GM12891 (cell line): ENCODE results near the gene CCDC13. TPM values are rescaled to one million over a fixed set of nuclear protein-coding genes. Genes with fewer than 3 reads are reported as not detected.
"Not testable (repeated sequence)": the region's sequence is repeated elsewhere in the genome, so short reads cannot be mapped to it uniquely, and the experiment has no call there.

Experiments used
- DNase-seq: peaks from one replicate; pipeline ENCODE4 v3.0.0; 2011; ENCODE audit warnings: low spot score; ENCODE audit not compliant: insufficient read length
- FAIRE-seq: peaks from 2 replicates; lab custom pipeline; 2011; peaks lifted over from hg19 to GRCh38; lab: Jason Lieb, UNC
- PAX5 ChIP-seq: IDR thresholded peaks from 2 replicates; pipeline ENCODE4 v1.6.1; 2011; ENCODE audit warnings: low read length, moderate library complexity, mild to moderate bottlenecking; ENCODE audit not compliant: insufficient read depth, severe bottlenecking
- POLR2A ChIP-seq: IDR thresholded peaks from 2 replicates; pipeline ENCODE4 v1.6.1; 2011; ENCODE audit warnings: low read depth, low read length, control low read depth
- POLR2AphosphoS5 ChIP-seq: IDR thresholded peaks from 2 replicates; pipeline ENCODE4 v1.6.1; 2011; ENCODE audit warnings: low read depth, low read length, control low read depth
- POU2F2 ChIP-seq: IDR thresholded peaks from 2 replicates; pipeline ENCODE4 v1.6.1; 2011; ENCODE audit warnings: low read depth, mild to moderate bottlenecking, control low read depth, low read length, moderate library complexity
- SPI1 ChIP-seq: IDR thresholded peaks from 2 replicates; pipeline ENCODE4 v1.6.1; 2011; ENCODE audit warnings: low read depth, low read length, control low read depth
- TAF1 ChIP-seq: IDR thresholded peaks from 2 replicates; pipeline ENCODE4 v1.6.1; 2011; ENCODE audit warnings: low read depth, low read length, control low read depth
- polyA plus RNA-seq: library from polyadenylated mRNA; unstranded; fragments of >200 nt; gene quantifications from one replicate; pipeline ENCODE4 v1.2.1, GENCODE V29; 2012; ENCODE audit warnings: low read depth, missing spikeins, inconsistent platforms; ENCODE audit not compliant: missing spikeins

Gene CCDC13, protein sequence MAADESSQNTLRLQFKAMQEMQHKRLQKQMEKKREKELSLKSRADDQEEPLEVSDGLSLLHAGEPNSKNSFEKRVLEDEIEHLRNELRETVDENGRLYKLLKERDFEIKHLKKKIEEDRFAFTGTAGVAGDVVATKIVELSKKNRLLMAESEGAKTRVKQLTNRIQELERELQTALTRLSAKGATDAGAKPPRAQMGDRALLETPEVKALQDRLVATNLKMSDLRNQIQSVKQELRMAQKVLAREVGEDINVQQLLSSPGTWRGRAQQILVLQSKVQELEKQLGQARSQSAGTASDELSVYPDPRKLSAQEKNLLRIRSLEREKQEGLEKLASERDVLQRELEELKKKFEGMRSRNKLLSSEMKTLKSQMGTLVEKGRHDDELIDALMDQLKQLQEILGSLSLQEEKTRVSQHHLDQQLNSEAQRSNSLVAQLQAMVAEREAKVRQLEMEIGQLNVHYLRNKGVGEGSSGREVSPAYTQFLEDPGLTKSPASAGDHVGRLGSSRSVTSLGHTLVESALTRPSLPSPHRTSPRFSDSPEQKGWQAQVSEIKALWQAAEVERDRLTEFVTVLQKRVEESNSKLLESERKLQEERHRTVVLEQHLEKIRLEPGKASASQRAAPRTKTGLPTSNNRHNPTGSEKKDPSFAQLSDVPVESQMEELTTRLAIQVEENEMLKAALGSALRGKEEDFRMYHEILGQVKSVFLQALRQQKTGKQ
- 0.64 TPM for polyA plus RNA-seq

DNA sequence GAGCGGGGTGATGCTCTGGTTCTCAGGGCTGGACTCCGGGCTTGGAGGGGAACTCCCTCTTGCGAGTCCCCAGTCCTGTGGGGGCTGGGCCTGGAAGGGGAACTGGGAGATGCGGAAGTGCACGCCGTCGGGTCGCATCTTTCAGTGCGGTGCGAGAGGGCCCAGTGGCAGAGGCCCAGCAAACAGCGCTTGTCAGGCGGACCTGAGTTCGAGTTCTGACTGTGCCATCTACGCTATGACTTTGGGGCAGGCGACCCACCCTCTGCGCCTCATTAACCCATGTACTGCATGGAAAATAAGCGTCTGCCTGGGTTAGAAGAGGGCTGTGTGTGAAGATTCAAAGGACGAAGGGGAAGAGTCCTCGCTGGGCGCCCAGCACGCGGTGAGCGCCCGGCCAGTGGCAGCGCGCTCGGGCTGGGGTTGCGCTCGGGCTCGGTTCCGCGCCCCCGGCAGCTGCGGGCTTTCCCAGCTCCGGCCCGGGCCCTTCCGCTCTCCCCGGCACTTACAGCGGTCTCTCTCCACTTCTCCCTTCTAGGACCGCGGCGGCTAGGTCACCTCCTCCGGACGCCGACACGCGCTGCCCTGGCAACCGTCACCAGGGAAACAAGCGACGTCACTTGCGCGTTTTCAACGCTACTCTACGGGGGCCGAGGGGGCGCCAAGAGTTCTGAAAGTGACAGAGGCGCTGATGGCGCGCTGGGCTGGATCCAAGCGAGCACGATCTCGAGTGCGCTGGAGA, at the start of gene CCDC13:
CCDC13 (minus strand) TSS at position 584 of the 739 bp plus-strand sequence. CDS start 14,908 bp downstream, outside the sequence.
- no peak for TF ChIP-seq PAX5
- peak; percentile 78 for TF ChIP-seq POLR2A
- peak; percentile 68 for TF ChIP-seq POLR2AphosphoS5
- TF ChIP-seq SPI1: peak; percentile 84
- TF ChIP-seq TAF1: peak; percentile 91
- TF ChIP-seq POU2F2: 0 out of 2 replicates have a peak, but pooled peaks have one; percentile 41
- FAIRE-seq: peak; percentile 94
- DNase-seq: peak; percentile 93

DNA sequence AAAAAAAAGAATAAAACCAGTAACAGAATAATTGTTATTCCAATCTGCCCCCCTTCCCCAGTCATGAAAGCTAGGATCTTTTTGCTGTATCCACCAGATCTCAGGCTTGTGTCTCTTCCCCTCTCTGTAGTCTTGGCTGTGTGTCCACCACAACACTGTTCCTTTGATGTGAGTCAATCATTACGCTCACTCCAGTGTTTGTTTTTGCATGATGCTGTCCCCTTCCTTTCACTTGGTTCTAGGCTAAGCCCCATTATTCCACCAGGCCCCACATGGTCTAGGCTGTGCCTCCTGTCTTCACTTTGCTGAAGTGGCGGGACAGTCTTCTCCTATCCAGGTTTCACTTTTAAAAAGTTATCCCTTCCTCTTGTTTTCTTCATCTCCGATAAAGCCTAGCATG, 49.8 kb upstream of the CCDC13 start:
- no peak for DNase-seq
- FAIRE-seq: no peak

DNA sequence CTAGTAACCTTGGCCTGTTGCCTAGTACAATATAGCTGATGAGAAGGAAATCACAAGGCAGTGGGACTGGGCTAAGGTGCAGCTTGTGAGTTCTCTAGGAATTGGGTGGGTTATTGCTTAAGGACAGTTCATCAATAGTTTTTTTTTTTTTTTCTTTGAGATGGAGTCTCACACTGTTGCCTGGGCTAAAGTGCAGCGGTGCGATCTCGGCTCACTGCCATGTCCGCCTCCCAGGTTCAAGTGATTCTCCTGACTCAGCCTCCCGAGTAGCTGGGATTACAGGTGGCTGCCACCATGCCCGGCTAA, 47.6 kb upstream of the CCDC13 start:
- no peak for DNase-seq
- TF ChIP-seq PAX5: no peak
- TF ChIP-seq POU2F2: no peak
- no peak for TF ChIP-seq SPI1
- TF ChIP-seq TAF1: no peak
- no peak for TF ChIP-seq POLR2A
- TF ChIP-seq POLR2AphosphoS5: no peak
- no peak for FAIRE-seq

More for the DNA sequence above, 49.8 kb upstream of the CCDC13 start:
- TF ChIP-seq POLR2A (no peak), SPI1 (no peak), PAX5 (no peak)

DNA sequence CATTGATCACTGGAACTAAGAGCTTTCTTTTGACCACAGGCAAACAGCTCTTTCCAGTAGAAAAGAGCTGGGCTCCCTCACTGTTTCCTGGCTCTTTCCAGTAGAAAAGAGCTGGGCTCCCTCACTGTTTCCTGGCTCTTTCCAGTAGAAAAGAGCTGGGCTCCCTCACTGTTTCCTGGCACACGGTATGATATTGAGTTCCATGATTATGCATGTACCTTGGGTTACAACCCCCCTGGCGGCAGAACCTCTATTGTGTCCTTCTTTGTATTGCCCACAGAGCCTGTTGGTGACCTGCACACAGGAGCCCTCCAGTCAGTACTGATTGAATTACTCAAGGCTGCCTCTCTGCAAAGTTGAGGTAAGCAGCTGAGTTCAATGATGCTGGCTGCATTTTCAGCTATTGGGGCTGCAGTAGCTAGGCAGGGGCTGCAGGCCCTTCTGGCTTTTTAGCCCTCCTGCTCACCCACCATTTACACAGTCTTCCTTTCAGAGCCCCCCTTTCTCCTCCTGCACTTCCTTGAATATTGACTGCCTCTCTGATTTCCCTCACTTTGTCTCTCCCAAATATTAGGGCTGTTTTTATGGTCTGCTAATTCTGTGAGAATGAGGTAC, 46.4 kb upstream of the CCDC13 start:
- FAIRE-seq: no peak
- TF ChIP-seq TAF1 (no peak), PAX5 (no peak), POLR2A (no peak), POLR2AphosphoS5 (no peak), POU2F2 (no peak), SPI1 (no peak)
- no peak for DNase-seq

DNA sequence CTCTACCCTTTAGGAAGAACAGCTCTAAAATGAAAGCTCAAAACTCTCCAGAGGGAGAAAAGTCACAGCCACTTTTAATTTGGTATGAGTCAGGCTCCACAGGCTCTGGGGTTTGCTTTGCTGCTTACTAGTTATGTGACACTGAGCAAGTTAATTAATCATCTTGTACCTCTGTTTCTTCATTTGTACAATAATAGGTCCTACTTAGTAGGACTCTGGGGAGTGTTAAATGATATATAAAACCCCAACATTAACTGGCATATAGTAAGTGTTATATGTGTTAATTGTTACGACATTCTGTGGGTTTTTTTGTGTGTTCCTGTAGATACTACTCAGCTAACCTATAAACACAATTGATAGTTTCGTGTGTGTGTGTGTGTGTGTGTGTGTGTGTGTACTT, 42.8 kb upstream of the CCDC13 start:
- TF ChIP-seq POLR2A: no peak
- no peak for TF ChIP-seq POLR2AphosphoS5
- no peak for TF ChIP-seq POU2F2
- TF ChIP-seq PAX5: no peak
- TF ChIP-seq TAF1: no peak
- no peak for TF ChIP-seq SPI1
- no peak for DNase-seq
- no peak for FAIRE-seq

DNA sequence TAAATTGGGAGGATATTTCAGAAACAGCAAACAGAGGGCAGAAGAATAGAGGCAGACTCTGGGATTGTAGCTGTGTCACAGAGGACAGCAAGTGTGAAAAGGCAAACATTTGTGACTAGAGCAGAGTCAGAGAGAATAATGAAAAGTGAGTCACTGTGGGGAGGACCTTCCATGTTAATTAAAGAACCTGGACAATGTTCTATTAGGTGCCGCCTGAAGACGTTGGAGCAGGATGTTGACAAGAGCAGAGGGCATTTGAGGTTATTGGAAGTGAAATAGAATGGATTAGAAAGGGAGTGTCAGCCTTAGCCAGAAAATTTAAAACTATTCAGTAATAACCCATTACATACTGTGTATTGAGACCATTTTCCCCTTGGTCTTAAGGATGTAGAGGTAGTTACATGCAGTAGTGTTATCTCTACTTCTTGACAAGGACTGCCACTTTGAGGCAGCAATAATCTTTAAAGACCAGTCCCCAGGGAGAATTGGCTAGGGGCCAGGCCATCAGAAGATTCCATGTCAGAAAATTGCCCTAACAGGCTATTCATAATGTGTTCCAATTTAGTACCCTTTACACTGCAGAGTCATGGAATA, 42.0 kb upstream of the CCDC13 start:
- DNase-seq (no peak), FAIRE-seq (no peak)
- TF ChIP-seq POLR2A (no peak), PAX5 (no peak), TAF1 (no peak), POU2F2 (no peak), SPI1 (no peak), POLR2AphosphoS5 (no peak)

DNA sequence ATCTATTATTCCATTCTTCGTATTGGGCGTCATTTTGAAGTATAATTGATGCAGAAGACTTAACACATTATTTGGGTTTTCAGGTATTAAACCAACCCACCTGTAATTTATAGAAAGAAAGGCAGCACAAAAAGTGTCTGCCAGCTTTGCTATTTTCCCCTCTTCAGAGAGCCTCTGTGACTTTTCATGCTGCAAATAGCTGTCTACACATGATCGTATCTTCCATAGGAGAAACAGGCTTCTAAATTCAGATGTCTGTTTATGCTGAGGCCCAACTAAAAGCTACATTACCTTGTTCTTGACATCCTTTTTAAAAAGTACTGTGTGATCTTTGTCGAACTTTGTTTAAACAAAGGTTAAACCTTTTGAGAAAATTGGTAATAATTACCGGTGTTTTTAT, 41.2 kb upstream of the CCDC13 start:
- DNase-seq: no peak
- no peak for FAIRE-seq
- TF ChIP-seq SPI1 (no peak), POLR2AphosphoS5 (no peak), POU2F2 (no peak), POLR2A (no peak), PAX5 (no peak)

DNA sequence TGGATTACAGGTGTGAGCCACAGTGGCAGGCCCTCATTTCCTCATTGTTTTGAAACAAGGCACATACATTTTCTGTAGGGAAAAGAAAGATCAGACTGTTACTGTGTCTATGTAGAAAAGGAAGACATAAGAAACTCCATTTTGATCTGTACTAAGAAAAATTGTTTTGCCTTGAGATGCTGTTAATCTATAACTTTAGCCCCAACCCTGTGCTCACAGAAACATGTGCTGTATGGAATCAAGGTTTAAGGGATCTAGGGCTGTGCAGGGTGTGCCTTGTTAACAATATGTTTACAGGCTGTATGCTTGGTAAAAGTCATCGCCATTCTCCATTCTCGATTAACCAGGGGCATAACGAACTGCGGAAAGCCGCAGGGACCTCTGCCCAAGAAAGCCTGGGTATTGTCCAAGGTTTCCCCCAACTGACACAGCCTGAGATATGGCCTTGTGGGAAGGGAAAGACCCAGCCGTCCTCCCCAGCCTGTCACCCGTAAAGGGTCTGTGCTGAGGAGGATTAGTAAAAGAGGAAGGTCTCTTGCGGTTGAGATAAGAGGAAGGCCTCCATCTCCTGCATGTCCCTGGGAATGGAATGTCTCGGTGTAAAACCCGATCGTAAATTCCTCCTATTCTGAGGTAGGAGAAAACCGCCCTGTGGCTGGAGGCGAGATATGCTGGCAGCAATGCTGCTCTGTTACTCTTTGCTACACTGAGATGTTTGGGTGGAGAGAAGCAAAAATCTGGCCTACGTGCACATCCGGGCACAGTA, 38.2 kb upstream of the CCDC13 start:
- not testable (repeated sequence) for DNase-seq, FAIRE-seq
- 0 out of 2 replicates have a peak, but pooled peaks have one; percentile 16 for TF ChIP-seq SPI1

DNA sequence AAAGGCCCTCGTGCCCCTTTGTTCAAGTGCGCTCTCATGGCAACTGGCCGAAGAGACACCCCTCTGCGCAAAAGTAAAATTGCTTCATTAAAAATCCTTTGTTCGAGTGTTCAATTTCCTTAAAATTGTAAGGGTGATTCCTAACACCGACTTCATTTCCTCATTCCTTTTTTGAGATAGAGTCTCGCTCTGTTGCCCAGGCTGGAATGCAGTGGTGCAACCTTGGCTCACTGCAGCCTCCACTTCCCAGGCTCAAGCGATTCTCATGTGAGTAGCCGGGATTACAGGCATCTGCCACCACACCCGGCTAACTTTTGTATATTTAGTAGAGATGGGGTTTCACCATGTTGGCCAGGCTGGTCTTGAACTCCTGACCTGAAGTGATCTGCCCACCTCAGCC, 37.7 kb upstream of the CCDC13 start:
- not testable (repeated sequence) for DNase-seq, FAIRE-seq
